GM06990 (cell line): Measurements from ENCODE around the gene LAMA1.

Experiments
- DNase-seq: peaks from one replicate; pipeline ENCODE4 v3.0.0-alpha.2; 2011; ENCODE audit not compliant: insufficient read length; ENCODE audit errors: extremely low read depth
- H3K27me3 ChIP-seq: replicated peaks from 2 replicates; pipeline ENCODE4 v1.6.0; 2011; ENCODE audit warnings: low read length; ENCODE audit not compliant: control insufficient read depth, insufficient read depth
- H3K36me3 ChIP-seq: 2 replicates; pipeline ENCODE4 v1.5.1; 2011; ENCODE audit warnings: low read length; ENCODE audit not compliant: control insufficient read depth, insufficient read depth
- H3K4me3 ChIP-seq: replicated peaks from 2 replicates; pipeline ENCODE4 v1.5.1; 2011; ENCODE audit warnings: low read depth, mild to moderate bottlenecking, control low read depth, low read length
- CTCF ChIP-seq: IDR thresholded peaks from 2 replicates; pipeline ENCODE4 v1.5.1; 2011; ENCODE audit warnings: low read length, control low read depth, mild to moderate bottlenecking, inconsistent platforms; ENCODE audit not compliant: insufficient read depth, poor library complexity, severe bottlenecking

The LAMA1 gene

GRCh38 chr18:6960124-6960523 lies 157.5 kb downstream of the LAMA1 start:
- no peak for TF ChIP-seq CTCF
- no peak for DNase-seq
- no peaks in the 10 kb centered on the region for H3K27me3 ChIP-seq
- no peaks in the 10 kb centered on the region for H3K36me3 ChIP-seq
- H3K4me3 ChIP-seq, result no peak overlapping the region

GRCh38 chr18:6959110-6959509 lies 158.5 kb downstream of the LAMA1 start:
- no peak for TF ChIP-seq CTCF
- no peaks in the 10 kb centered on the region for H3K36me3 ChIP-seq
- H3K27me3 ChIP-seq, result no peaks in the 10 kb centered on the region
- DNase-seq, result no peak
- no peak overlapping the region for H3K4me3 ChIP-seq

GRCh38 chr18:6956999-6957398 lies 160.6 kb downstream of the LAMA1 start:
- no peaks in the 10 kb centered on the region for H3K27me3 ChIP-seq
- DNase-seq, result no peak
- H3K4me3 ChIP-seq, result no peak overlapping the region
- no peaks in the 10 kb centered on the region for H3K36me3 ChIP-seq
- no peak for TF ChIP-seq CTCF

- Histone ChIP-seq H3K27me3 (no peaks in the 10 kb centered on the region), H3K4me3 (no peak overlapping the region), H3K36me3 (no peaks in the 10 kb centered on the region)
- DNase-seq, result no peak
- no peak for TF ChIP-seq CTCF
Observed at GRCh38 chr18:6956495-6956894, 161.1 kb downstream of the LAMA1 start.

- H3K4me3 ChIP-seq, result no peak overlapping the region
- H3K27me3 ChIP-seq, result no peaks in the 10 kb centered on the region
- DNase-seq, result no peak
- no peak for TF ChIP-seq CTCF
- no peaks in the 10 kb centered on the region for H3K36me3 ChIP-seq
Observed at GRCh38 chr18:6955304-6955703, 162.3 kb downstream of the LAMA1 start.

- TF ChIP-seq CTCF, result no peak
- no peak overlapping the region for H3K4me3 ChIP-seq
- no peaks in the 10 kb centered on the region for H3K27me3 ChIP-seq
- no peaks in the 10 kb centered on the region for H3K36me3 ChIP-seq
- no peak for DNase-seq
Observed at GRCh38 chr18:6954501-6954900, 163.1 kb downstream of the LAMA1 start.
